T47D (cell line): ENCODE measurements around the gene ZSWIM1.
"Not testable (repeated sequence)": the region's sequence is repeated elsewhere in the genome, so short reads cannot be mapped to it uniquely, and the experiment has no call there.

Experiments used
- DNase-seq, 2 experiments: peaks; one replicate each; pipeline versions ENCODE4 v3.0.0 to v3.0.0-alpha.2; 2011 to 2012; ENCODE audit warnings: low read depth in 1 of 2, low spot score in 1 of 2
- JUND ChIP-seq: IDR thresholded peaks from 2 replicates; pipeline ENCODE4 v1.6.1; 2012; ENCODE audit warnings: low read depth
- in situ Hi-C: cut with HindIII; loops from 2 replicates; pipeline ENCODE4 v1.10.0; 2016; ENCODE audit warnings: low sequenced_read_pairs, low pct_unique_long_range_greater_than_20kb

Gene ZSWIM1

GRCh38 chr20:45896641-45897161, 15.7 kb downstream of the ZSWIM1 start:
- DNase-seq, result no peak
- in situ Hi-C loops, result no loop called here
- no peak for TF ChIP-seq JUND

- in situ Hi-C loops, result no loop called here
- TF ChIP-seq JUND, result no peak
- no peak for DNase-seq
Measured at GRCh38 chr20:45897289-45897688, 16.3 kb downstream of the ZSWIM1 start.

- no peak for DNase-seq
- TF ChIP-seq JUND, result no peak
- in situ Hi-C loops, result no loop called here
Measured at GRCh38 chr20:45897692-45898091, 16.7 kb downstream of the ZSWIM1 start.

GRCh38 chr20:45898285-45898684, 17.3 kb downstream of the ZSWIM1 start:
- no peak for TF ChIP-seq JUND
- no peak for DNase-seq
- in situ Hi-C loops, result no loop called here

GRCh38 chr20:45899046-45899835, 18.2 kb downstream of the ZSWIM1 start:
- TF ChIP-seq JUND, result no peak
- DNase-seq, result no peak
- in situ Hi-C loops, result no loop called here

- in situ Hi-C loops, DNase-seq: not testable (repeated sequence)
Measured at GRCh38 chr20:45901332-45901731, 20.3 kb downstream of the ZSWIM1 start.

- in situ Hi-C loops, result no loop called here
- no peak for DNase-seq
- no peak for TF ChIP-seq JUND
Measured at GRCh38 chr20:45902199-45902701, 21.2 kb downstream of the ZSWIM1 start.

- DNase-seq, result no peak
- in situ Hi-C loops, result no loop called here
- no peak for TF ChIP-seq JUND
Measured at GRCh38 chr20:45904583-45905504, 23.8 kb downstream of the ZSWIM1 start.

GRCh38 chr20:45905505-45906079, 24.6 kb downstream of the ZSWIM1 start:
- peak in 1 of 2 experiments; percentile 66 for DNase-seq
- in situ Hi-C loops, result no loop called here

GRCh38 chr20:45907219-45907948, 26.4 kb downstream of the ZSWIM1 start:
- TF ChIP-seq JUND, result no peak
- no peak for DNase-seq
- in situ Hi-C loops, result no loop called here

More at GRCh38 chr20:45905505-45906079, 24.6 kb downstream of the ZSWIM1 start:
- TF ChIP-seq JUND, result no peak

GRCh38 chr20:45908084-45908483, 27.1 kb downstream of the ZSWIM1 start:
- TF ChIP-seq JUND, result no peak
- in situ Hi-C loops, result no loop called here
- DNase-seq, result no peak

GRCh38 chr20:45909336-45909808, 28.3 kb downstream of the ZSWIM1 start:
- in situ Hi-C loops, result no loop called here
- DNase-seq, result no peak
- TF ChIP-seq JUND, result no peak
